Effector CD4-positive, alpha-beta T cell (primary cell): ENCODE measurements around the gene ARID4B.
"Not testable (repeated sequence)": the region's sequence is repeated elsewhere in the genome, so short reads cannot be mapped to it uniquely, and the experiment has no call there.

Experiments used
- DNase-seq: peaks from one replicate; pipeline ENCODE4 v3.0.0-alpha.2; 2020
- total RNA-seq: gene quantifications from one replicate; lab custom pipeline; 2026; lab: John Stamatoyannopoulos, UW

The ARID4B gene
- total RNA-seq: 543 reads per million, percentile 98 among the genes with 10 or more reads in this experiment

- no peak for DNase-seq
These were observed at the start of gene ARID4B for GRCh38 chr1:235327559-235328270. Gene ARID4B, minus strand, starts transcription at chr1:235328179. Its CDS starts 1,260 bp downstream, at chr1:235326919.

DNA sequence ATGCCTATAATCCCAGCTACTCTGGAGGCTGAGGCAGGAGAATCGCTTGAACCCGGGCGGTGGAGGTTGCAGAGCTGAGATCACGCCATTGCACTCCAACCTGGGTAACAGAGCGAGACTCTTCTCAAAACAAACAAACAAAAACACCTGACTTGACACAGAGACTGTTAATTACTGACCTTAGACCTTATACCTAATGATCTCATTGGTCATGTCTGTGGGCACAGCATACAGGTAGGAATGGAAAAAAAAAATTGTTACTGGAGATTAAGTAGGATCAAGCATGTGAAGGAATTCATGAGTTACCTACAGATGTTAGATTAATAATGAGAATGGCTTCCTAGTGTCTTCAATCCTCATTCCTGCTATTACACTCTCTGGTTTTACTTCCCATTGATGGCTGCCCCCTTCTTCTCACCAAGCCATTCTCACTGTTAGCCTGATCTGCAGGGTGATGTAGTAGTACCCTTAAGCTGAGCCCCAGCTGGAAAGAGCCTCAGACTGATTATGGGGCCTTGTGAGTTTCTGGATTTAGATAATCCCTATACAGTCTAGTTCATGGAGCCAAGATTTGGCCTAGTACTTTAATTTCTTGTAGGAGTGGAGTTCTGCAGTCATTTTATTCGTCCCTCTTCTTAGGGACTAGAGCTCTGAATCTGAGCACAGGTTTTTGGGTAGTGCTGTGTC is 48.1 kb upstream of the ARID4B start:
- no peak for DNase-seq

DNA sequence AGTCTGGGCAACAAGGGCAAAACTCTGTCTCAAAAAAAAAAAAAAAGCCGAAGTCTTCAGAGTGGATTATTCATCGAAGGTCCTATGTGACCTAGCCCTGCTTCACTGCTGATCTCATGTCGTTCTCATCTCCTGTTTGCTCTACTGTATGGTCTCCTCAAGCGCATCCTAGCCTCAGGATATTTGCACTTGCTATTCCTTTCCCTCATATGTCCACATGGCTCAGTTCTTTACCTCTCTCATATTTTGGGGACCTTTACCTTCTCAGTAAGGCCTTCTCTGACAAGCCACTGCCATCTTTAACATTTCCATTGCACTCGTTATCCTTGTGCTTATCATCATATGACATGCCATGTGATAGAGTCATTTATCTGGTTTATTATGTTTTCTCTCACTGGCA is 41.8 kb upstream of the ARID4B start:
- no peak for DNase-seq

GRCh38 chr1:235368428-235368827 is 40.4 kb upstream of the ARID4B start:
- DNase-seq: no peak

DNA sequence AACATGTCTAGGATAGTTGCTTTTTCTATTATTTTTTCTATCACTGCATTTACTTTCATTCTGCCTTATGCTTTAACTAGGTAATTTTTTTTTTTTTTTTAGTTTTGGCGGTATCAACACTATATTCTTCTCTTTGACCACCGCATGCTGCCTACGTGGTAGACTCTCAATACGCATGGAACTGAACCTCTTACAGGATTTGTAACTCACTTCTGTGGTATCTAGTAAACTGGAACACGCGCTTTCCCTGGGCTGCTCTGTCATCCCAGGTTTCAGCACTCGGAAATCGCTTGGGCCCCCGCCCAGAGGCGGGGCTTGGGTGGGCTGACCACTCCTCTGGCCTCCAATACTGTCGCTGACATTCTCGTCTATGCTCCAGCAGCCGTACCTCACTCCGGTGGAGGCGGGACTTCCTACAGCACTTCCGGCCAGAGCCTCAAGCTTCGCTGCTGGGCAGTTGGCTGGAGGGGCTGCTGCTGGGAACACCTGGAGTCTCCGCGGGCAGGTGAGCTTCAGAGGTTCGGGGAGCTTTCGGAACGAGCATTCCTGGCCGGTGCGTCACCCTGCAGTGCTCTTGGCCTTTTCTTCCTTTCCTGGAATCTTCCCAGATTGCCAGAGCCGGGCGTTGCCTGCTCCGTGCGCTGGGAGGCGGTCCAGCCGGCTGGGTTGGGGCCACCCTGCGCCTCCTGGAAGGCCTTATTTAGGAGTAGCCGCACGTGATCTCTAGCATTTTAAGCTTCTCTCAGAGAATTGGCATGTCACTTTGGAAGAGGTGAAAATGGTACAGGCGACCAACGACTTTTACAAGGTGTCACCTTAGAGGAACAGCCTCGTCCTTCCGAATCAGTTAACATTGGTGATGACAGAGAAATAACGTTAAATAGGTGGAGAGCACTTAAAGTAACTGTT is 39.3 kb upstream of the ARID4B start, which contains the start of gene TBCE:
Gene TBCE (plus strand): TSS at position 428 of the 909 bp plus-strand sequence. CDS start 12,623 bp downstream, outside the sequence.
- peak; percentile 68 for DNase-seq

GRCh38 chr1:235366286-235366685 is 38.3 kb upstream of the ARID4B start:
- DNase-seq: no peak

DNA sequence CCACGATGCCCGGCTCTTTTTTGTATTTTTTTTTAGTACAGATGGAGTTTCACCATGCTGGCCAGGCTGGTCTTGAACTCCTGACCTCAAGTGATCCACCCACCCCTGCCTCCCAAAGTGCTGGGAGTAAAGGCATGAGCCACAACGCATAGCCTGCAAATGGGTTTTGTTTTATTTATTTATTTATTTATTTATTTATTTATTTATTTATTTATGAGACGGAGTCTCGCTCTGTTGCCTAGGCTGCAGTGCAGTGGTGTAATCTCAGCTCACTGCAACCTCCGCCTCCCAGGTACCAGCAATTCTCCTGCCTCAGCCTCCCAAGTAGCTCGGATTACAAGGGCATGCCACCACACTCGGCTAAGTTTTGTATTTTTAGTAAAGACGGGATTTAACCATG is 36.2 kb upstream of the ARID4B start:
- DNase-seq: not testable (repeated sequence)

- DNase-seq: no peak
These were observed 30.9 kb upstream of the ARID4B start for GRCh38 chr1:235358899-235359298.

- DNase-seq: no peak
These were observed 29.8 kb upstream of the ARID4B start for GRCh38 chr1:235357485-235358373.

- DNase-seq: no peak
These were observed 23.9 kb upstream of the ARID4B start for GRCh38 chr1:235351898-235352297.

DNA sequence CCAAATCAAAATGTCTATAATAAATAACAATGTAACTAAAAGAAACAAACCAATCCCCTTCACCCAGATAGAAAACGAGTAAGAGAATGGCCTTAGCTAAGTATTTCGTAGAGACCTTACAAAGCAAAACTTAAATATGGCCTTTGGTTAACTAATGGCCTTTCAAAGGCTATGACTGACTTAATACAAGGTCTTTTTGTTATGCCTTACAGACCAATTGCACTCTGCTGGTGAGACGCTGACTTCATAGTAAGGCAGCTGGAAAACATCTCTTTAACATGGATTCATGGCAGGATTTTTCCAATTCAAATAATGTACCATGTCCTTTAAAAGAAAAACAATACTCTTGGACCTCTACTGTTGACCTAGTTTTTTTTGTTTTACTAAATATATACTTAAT is 23.5 kb upstream of the ARID4B start:
- DNase-seq: no peak

DNA sequence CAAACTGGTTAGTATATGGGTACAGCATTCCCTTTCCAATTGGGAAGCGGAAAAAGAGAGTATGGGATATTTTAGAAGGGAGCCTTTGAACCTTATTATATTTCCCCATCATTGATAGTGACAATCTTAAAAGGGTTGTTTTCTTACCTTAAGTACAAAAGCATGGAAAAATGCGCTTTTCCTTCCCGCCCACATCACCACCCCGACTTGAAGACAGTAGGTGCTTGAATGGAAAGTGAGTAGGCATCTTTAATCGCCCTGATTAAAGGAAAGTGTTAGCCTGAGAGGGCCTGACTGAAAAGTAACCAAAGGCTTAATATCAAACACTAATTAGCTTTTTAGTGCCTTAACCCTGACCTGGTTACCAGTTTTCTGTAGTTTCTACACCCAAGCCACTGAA is 15.7 kb upstream of the ARID4B start:
- no peak for DNase-seq

- no peak for DNase-seq
These were observed 14.5 kb upstream of the ARID4B start for GRCh38 chr1:235342471-235342870.

DNA sequence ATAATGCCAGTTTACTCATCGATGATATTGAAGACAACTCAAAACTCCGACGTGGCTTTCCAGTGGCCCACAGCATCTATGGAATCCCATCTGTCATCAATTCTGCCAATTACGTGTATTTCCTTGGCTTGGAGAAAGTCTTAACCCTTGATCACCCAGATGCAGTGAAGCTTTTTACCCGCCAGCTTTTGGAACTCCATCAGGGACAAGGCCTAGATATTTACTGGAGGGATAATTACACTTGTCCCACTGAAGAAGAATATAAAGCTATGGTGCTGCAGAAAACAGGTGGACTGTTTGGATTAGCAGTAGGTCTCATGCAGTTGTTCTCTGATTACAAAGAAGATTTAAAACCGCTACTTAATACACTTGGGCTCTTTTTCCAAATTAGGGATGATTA is 14.1 kb upstream of the ARID4B start:
- no peak for DNase-seq

- DNase-seq: no peak
These were observed 13.4 kb upstream of the ARID4B start for GRCh38 chr1:235341334-235341733.

DNA sequence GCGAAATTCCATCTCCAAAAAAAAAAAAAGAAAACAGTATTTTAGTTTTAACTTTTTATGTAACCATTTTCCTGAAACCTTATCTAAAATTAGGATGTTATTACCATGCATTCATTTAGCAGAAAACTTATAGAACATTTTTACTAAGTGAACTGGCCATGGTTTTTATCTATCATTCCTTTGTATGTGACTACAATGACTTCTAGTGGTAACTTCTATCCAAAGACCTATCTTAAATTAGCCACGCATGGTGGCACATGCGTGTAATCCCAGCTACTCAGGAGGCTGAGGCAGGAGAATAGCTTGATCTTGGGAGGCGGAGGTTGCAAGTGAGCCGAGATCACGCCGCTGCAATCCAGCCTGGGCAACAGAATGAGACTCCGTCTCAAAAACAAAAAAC is 11.8 kb upstream of the ARID4B start:
- no peak for DNase-seq

DNA sequence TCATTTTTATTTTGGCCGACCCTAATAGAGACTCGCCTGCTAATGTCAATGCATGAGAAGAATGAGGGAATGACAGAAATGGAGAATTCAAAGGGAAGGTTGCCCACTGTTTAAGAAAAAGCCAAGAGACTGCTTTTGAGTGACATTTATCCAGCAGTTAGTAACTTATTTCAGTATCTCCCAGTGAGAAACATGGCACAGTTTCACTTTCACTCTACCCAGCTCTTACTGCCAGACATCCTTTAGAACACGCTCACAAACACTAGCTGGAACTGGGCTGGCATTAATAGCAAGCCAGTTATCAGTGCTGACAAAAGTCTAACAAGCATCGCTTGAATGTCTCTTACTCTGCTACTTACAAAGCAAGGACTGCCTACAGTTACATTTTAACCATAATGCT is 8.9 kb upstream of the ARID4B start:
- no peak for DNase-seq

GRCh38 chr1:235331401-235331800 is 3.4 kb upstream of the ARID4B start:
- DNase-seq: no peak

GRCh38 chr1:235330918-235331285 is 2.9 kb upstream of the ARID4B start:
- DNase-seq: no peak

DNA sequence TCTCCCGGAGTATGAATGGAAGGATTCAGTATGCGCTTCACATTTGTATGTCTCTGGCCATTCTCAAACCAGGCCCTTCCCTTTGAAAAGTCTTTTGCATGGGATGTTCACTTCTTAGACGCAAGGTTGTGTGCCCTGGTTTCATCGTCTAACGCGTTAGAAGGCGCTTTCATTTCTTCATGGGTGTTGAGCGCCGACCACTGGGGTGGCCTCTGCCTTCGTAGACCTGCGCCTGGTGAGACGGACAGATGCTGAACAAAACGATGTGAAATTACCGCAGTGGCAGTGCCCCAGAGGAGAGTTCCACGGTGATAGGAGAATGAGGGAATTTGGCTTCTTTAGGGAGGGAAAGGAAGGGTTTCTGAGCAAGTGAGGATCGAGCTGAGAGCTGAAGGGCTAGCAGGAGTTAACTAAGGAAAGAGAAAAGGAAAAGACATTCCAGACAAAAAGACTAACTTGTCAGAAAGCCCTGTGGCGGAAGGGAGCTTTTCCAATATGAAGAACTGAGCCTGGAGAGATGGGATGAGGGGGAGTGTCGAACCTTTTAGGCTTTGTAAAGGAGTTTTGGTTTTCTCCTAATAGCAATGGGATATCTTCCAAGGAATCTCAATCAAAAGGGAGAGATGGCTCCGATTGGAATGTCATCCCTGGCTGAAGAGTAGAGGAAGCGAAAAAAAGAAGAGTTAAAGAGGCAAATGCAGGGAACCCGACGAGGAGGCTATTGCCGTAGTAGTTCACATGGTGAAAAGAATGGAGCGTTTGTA is 1.3 kb upstream of the ARID4B start:
- peak; percentile 39 for DNase-seq
